ENCODE results near the gene MYL12A.
"Not testable (repeated sequence)": the region's sequence is repeated elsewhere in the genome, so short reads cannot be mapped to it uniquely, and the experiment has no call there.

The MYL12A gene

GRCh38 chr18:3256693-3257626 is 9.4 kb downstream of the MYL12A start:
- DNase-seq, result no peak

DNA sequence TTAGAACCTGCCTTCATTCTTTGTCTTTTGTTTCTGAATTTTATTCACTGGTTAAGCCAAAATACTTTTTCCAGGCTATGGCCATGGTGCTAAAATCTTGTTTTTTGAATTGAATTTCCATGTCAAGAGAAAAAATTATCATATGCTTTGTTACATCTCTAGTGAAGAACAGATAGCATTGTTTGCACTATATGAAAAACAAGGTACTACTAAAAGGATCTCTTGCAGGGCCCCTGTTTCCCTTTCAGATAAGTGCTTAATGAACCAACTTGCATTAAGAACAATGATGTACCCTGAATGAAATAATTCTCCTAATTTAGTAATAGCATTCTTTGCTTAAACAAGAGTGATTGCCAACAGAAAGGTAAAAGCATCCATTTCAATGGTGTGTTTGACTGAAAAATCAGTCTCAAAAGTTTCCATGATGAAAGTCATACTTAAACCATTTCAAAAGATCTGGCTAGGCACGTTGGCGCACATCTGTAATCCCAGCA is 10.1 kb downstream of the MYL12A start:
- no peak for DNase-seq

DNA sequence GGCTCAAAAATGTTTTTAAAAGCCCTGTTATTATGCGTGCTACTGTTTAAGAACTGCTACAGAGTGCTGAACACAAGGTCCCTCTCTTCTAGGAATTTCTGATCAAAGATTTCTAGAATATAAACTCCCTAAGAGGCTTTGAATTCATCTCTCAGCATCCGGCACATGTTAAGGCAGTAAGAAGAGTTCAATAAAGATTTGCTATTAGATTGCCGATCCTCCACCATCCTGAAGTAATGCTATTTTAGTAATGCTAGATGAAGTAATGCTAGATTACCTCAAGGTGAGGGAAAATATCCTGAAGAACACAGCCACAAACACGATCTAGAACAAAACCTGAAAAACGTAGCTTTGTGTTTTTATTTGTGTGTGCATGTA is 13.4 kb downstream of the MYL12A start:
- no peak for DNase-seq

- peak; percentile 88 for DNase-seq
Measured at GRCh38 chr18:3261373-3262233, 14.0 kb downstream of the MYL12A start, which contains the start of gene MYL12B. Gene MYL12B (plus strand): TSS chr18:3262133. CDS start chr18:3272899, 10,766 bp downstream.

GRCh38 chr18:3262234-3263131 is 14.9 kb downstream of the MYL12A start:
- DNase-seq, result peak in 1 of 2 donors; percentile 43

DNA sequence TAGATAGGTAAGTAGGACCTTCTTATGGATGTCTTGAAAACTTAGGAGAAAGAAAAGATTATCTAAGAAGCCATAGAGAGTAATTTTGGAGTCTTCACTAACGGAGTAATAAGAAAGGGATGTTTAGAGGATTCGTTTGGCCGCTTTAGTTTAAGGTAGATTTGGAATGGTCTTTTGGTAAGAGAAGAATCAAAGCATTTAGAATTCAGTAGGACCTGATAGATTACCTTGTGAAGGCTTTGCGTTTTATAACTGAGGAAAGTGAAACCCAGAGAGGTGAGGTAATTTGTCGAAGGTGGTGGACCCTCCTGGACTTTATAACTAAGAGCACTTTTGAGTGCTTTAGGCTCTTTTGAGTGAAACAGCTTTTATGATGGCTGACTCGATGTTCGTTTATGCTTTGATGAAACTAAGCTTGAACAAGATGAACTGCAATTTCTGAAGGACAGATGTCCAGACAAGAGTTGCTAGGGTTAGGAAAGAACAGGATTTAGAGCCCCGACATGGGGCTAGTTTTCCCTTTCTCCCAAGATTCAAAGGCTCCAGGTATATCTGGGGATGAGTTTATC is 15.6 kb downstream of the MYL12A start:
- no peak for DNase-seq

DNA sequence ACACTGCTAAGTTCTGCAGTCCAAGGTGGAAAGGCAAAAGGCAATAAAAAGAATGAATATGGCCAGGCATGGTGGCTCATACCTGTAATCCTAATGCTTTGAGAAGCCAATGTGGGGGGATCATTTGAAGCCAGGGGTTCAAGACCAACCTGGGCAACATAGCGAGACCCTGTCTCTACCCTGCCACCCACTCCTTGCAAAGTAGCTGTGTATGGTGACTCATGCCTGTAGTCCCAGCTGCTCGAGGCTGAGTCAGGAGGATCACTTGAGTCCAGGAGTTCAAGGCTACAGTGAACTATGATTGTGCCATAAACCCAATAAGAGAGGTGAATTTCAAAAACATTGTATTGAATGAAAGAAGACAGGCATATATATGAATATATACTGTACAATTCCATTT is 16.8 kb downstream of the MYL12A start:
- DNase-seq, result no peak

GRCh38 chr18:3265564-3266033 is 18.0 kb downstream of the MYL12A start:
- no peak for DNase-seq

DNA sequence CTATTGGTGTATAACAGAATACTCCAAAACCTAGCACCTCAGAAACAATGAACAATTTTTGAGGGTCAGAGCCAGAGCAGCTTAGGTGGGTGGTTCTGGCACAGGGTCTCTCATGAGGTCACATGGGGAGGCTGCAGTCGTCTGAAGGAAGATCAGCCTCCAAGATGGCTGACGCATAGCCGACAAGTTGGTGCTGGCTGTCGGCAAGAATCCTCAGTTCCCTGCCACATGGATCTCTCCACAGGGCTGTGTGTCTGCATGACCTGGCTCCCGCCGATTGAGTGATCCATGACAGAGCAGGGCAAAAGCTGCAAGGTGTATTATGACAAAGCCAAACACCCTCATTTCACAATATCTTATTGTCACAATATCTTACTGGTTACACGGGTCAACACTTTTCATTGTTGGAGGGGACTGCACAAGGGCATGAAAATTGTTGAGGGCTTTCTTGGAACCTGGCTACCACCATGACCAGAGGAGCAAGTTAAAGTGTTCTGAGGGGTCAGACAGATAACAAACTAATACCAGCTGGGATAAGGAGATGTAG is 18.5 kb downstream of the MYL12A start:
- no peak for DNase-seq

GRCh38 chr18:3268306-3268705 is 20.7 kb downstream of the MYL12A start:
- DNase-seq, result no peak

DNA sequence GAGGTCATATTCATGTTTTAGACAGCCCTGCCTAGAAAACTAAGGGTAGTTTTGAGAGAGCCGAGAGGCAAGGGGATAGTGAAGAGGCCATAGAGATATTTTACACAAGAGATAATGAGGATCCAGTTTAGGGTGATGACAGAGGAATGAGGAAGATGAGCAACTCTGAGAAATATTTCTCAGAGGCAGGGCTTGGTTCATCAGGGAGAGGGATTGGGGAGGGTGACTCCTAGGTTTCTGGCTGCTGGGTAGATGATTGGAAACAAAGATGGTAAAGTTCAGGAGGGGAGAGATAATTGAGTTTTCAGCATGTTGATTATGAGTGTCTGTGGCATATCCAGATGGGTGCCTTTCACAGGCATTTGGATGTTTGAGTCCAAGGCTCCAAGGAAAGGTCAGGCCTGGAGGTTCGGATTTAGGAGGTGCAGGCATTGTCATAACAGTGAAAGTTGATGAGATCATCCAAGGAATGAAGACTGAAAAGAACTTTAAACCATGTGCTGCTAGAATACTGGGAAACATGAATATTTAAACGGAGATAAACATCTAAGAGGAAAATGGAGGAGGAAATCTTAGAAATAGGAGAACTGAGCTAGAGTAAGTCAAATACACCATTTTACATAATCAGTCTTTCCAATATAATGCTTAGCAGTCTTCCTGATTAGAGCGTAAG is 21.8 kb downstream of the MYL12A start:
- DNase-seq, result no peak

DNA sequence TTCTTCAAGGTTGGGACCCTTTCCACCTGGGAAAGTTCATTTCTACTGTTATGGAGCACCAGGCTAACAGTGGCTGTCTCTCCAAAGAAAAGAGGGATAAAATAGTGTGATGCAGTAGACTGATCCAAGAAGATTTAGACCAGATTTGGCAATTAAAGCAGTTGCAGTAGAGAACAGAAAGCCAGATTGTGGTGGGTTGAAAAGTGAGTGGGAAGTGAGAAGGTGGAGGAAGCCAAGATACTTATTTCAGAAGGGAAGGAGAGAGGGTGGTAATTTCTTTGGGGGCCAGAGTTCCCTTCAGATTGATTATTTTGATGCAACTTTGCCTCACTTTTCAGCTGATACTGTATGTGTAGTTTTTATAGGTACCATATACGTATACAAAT is 22.3 kb downstream of the MYL12A start:
- no peak for DNase-seq

DNA sequence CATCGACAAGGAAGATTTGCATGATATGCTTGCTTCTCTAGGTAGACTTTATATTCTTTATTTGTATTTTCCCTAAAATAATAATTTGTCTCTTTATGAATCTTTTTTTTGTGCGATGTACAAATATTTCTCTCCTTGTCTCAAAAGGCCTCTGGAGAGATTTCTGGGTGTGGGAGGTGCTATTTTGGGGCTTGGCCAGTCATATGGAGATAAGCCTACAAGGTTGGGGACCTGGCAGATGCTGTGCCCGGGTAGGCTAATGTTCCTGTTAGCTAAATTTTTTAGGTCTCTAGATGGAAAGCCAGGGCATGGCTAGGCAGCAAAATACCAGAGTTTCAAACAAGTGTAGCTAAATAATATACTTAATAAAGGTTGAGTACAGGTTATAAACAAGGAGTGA is 25.4 kb downstream of the MYL12A start:
- DNase-seq, result no peak

DNA sequence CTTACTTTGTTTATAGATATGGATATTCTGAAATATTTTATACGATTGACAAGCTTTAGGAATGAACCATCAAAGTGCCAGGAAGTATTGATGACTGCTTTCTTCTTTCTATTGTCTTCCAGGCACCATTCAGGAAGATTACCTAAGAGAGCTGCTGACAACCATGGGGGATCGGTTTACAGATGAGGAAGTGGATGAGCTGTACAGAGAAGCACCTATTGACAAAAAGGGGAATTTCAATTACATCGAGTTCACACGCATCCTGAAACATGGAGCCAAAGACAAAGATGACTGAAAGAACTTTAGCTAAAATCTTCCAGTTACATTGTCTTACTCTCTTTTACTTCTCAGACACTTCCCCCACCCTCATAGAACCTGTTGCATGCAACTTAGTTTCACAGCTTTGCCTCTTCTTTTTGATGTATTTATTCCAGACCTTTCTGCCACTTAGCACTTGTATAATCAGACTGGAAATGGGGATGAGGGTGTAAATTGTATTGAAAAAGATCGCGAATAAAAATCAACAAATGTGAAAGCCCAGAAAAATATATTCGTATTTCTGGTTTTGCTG is 30.1 kb downstream of the MYL12A start:
- DNase-seq, result not testable (repeated sequence)

DNA sequence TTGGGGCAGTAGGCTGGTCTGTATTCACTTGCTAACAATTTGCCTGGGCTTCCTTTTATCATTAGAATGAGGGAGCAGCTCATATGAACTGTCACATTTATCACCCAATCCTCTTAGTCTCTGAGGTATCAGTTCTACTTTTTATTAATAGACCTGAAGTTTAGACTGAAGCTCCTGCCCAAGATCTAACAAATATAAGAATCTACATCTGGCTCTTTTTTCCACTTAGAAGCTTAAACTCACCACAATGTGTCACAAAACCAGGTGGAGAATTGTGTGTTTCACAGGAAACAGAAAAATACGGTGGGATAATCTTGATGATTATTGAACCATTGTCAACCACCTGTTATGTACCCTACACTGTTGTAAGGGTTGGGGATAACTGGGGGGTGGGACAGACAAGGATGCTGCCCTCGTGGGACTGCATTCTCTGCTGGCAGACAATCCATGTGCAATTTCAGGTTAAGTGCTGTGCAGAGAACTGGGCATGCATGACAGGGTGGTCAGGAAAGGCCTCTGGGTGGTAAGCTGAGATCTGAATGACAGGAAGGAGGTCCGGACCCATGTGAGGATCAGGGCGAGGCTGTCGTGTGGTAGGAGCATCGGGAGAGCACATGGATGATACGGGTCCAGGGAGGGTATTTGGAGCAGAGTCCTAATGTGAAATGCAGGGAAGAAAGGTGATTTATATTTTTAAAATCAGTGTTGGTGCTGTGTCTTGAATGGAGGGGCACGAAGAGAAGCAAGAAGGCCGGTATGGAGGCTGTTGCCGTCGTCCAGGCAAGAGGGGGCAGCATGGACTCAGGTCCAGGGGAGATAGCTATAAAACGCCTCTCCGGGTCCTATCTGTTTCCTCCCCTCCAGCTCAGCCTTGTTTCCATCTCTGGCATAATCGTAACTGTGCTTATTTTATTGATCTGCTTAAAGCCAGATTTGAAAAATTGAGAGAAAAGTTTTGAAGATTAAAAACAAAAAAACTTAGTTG is 31.9 kb downstream of the MYL12A start:
- DNase-seq, result no peak

DNA sequence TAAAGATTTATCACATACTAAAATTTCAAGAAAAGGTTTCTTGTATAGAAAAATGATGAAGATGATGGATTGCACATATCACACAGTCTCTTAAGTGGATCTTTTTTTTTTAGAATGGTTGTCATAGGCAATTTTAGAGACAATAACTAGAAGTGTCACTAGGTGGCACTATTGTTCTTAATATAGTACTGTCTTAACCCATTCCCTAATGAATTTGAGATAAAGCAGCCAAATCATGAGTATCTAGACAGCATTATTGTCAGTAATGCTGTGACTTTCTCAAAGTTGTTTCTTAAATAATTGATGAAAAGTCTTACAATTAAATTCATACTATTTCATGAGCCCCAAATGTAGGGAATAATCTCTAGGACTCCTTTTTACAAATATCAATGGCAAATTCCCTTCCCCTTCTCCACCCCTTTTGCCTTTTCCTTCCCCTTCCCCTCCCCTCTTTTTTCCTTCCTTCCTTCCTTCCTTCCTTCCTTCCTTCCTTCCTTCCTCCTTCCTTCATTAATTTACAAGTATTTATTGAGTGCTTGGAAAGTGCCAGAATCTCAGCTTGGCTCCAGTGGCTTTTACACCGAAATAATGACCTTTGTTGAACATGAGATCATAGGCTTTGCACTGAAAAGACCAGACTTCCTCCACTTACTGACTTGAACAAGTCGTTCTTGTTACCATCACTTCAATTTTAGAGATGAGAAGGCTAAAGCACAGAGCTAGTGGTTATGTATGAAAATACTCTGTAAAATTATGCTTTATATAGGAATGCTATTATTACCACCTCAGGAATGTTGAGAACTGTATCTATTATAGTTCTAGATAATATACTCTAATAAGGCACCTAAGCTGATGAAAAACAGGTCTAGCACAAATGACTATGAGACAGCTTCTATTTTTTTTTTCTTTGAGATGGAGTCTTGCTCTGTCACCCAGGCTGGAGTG is 34.1 kb downstream of the MYL12A start:
- peak in 1 of 2 donors; percentile 82 for DNase-seq

DNA sequence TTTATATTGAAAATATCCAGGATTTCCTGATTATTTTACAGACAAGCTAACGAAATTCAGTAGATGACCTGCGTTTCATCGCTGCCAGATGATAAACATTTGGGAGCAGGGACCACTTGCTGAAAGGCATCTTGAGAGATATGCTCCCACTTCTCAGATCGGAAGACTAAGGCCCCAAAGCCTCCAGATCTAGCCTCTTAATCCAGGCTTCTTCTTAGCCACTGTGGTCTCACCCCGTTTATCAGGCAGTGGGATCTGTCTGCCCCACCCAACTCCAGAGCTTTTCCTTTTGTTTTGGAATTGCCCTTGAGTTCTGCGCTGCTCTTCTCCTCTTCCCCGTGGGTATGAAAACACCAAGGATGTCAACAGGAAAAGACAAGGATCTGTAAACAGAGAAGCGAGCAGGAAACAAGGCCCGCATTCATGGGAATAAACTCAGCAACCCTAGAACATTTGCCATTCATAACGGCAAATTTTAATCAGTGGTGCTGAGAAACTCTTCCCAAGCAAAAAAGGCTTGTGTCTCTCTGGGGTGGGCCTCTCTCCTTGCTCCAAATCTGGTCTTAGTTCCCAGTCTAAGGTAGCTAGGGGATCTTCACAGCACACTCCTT is 35.8 kb downstream of the MYL12A start:
- DNase-seq, result no peak

DNA sequence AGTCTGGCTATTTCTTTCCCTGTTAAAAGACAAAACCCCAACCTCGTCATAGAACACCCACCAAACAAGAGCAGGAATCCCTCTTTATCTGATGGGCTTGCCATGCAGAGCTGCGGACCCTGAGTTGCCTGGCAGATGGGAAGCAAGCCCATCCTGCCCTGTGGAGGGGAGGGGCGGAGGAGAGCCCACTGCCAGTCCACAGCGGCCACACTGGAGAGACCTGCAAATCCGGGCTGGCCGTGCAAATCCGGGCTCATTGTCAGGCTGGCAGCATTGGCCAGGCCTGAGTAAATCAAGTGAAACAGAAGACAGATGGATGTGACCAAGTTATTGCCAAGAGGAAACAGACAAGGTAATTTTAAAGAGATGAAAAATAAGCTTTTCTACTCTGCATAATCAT is 36.3 kb downstream of the MYL12A start:
- DNase-seq, result no peak
